ENCODE results near the gene STX19. TPM values are rescaled to one million over a fixed set of nuclear protein-coding genes. Genes with fewer than 3 reads are reported as not detected.

STX19 gene
- total RNA-seq, 3 donors from 2014 or later, result 1.6 to 5.9 TPM; not detected in 1

GRCh38 chr3:94004301-94004910, 24.0 kb downstream of the STX19 start:
- TF ChIP-seq CTCF (IDR thresholded peaks at IDR 0.05) (peak in 2 of 3 donors; percentile 54 to 63), POLR2A (IDR thresholded peaks at IDR 0.05) (no peak)
- no peaks in the 10 kb centered on the region for H3K4me1 ChIP-seq
- H3K36me3 ChIP-seq, result no peaks in the 10 kb centered on the region
- no peaks in the 10 kb centered on the region for H3K27me3 ChIP-seq
- H3K9me3 ChIP-seq, result no peaks in the 10 kb centered on the region
- no peak for DNase-seq (ENCODE audit: low spot score in 2 of 2)
- H3K27ac ChIP-seq, result no peak overlapping the region
- intact Hi-C loops (cut with DNase I; ENCODE audit: low total_unique reads), result no loop called here
- H3K4me3 ChIP-seq, result peak overlapping the region in 2 of 3 donors; percentile 12 to 42

- H3K27ac ChIP-seq, result no peak overlapping the region
These were observed 26.4 kb downstream of the STX19 start for GRCh38 chr3:94001827-94002495.

DNA sequence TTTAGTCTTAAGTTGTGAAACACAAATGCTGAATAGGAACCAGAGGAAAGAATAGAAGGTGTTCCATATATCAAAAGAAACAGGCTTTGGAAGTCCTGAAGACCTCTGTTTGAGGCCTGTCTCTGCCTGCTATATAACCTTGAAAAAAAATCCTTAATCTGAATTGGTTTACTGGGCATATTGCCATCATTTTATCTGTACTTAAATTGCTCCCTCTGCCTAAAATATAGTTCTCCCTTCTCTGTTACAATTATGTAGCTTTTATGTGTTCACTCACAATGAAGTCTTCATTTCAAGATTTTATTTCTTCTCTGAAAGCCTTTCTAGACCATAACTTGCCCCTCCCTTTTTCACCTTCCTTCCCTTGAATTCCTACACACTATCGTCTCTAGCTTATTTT, 27.2 kb downstream of the STX19 start:
- Histone ChIP-seq H3K27ac (no peak overlapping the region), H3K27me3 (no peaks in the 10 kb centered on the region), H3K9me3 (no peaks in the 10 kb centered on the region), H3K4me3 (no peak overlapping the region), H3K36me3 (no peaks in the 10 kb centered on the region), H3K4me1 (no peaks in the 10 kb centered on the region)
- intact Hi-C loops (cut with DNase I; ENCODE audit: low total_unique reads), result no loop called here
- DNase-seq (ENCODE audit: low spot score in 2 of 2), result no peak
- no peak for TF ChIP-seq POLR2A (IDR thresholded peaks at IDR 0.05)
- no peak for TF ChIP-seq POLR2AphosphoS5 (IDR thresholded peaks at IDR 0.05)
- no peak for TF ChIP-seq CTCF (IDR thresholded peaks at IDR 0.05)

More at GRCh38 chr3:94001827-94002495, 26.4 kb downstream of the STX19 start:
- Histone ChIP-seq H3K36me3 (no peaks in the 10 kb centered on the region), H3K4me3 (no peak overlapping the region), H3K9me3 (no peaks in the 10 kb centered on the region), H3K4me1 (no peaks in the 10 kb centered on the region), H3K27me3 (no peaks in the 10 kb centered on the region)
- no peak for TF ChIP-seq CTCF (IDR thresholded peaks at IDR 0.05)
- no peak for TF ChIP-seq POLR2AphosphoS5 (IDR thresholded peaks at IDR 0.05)
- TF ChIP-seq POLR2A (IDR thresholded peaks at IDR 0.05), result no peak
- intact Hi-C loops (cut with DNase I; ENCODE audit: low total_unique reads), result no loop called here
- no peak for DNase-seq (ENCODE audit: low spot score in 2 of 2)

GRCh38 chr3:93994056-93994455, 34.3 kb downstream of the STX19 start:
- no peaks in the 10 kb centered on the region for H3K9me3 ChIP-seq
- intact Hi-C loops (cut with DNase I; ENCODE audit: low total_unique reads), result no loop called here
- DNase-seq (ENCODE audit: low spot score in 2 of 2), result no peak
- no peak overlapping the region for H3K4me3 ChIP-seq
- no peaks in the 10 kb centered on the region for H3K36me3 ChIP-seq
- H3K4me1 ChIP-seq, result no peaks in the 10 kb centered on the region
- no peak overlapping the region for H3K27ac ChIP-seq
- no peaks in the 10 kb centered on the region for H3K27me3 ChIP-seq
- TF ChIP-seq POLR2A (IDR thresholded peaks at IDR 0.05) (no peak), CTCF (IDR thresholded peaks at IDR 0.05) (no peak), POLR2AphosphoS5 (IDR thresholded peaks at IDR 0.05) (no peak)

- H3K36me3 ChIP-seq, result no peaks in the 10 kb centered on the region
- H3K4me1 ChIP-seq, result no peaks in the 10 kb centered on the region
- H3K9me3 ChIP-seq, result no peaks in the 10 kb centered on the region
- intact Hi-C loops (cut with DNase I; ENCODE audit: low total_unique reads), result no loop called here
- no peak overlapping the region for H3K27ac ChIP-seq
- DNase-seq (ENCODE audit: low spot score in 2 of 2), result no peak
- no peaks in the 10 kb centered on the region for H3K27me3 ChIP-seq
- H3K4me3 ChIP-seq, result no peak overlapping the region
- TF ChIP-seq POLR2A (IDR thresholded peaks at IDR 0.05) (no peak), POLR2AphosphoS5 (IDR thresholded peaks at IDR 0.05) (no peak), CTCF (IDR thresholded peaks at IDR 0.05) (no peak)
These were observed 36.2 kb downstream of the STX19 start for GRCh38 chr3:93992207-93992606.

Measured in breast epithelium (tissue), 4 donors.